NCI-H748 (cell line): Measurements from ENCODE around the gene KRTAP1-4.

Experiments used
- DNase-seq: peaks from one replicate; lab custom pipeline; 2025; ENCODE audit not compliant: unreplicated experiment; lab: John Stamatoyannopoulos, UW

KRTAP1-4 gene

DNA sequence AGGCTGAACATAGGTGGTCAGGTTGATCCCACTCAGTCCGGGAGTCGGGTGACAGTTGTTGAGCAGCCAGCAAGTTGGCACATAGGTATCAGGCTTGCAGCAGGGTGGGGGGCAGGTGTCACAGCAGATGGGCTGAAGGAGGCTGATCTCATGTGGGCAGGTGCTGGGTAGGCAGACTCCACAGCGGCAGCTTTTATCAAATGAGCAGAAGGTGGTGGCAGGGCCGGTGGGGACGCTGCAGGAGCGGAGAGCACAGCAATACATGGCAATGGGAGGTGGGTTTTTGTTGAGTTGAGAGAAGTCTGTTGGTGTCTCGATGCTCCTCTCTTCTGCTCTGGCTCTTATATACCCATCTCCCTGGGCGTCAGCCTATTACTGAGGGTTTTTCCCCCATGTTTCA, 21.2 kb downstream of the KRTAP1-4 start, which contains the start of gene KRTAP3-1:
TSS of gene KRTAP3-1 (minus strand) at position 318 of the 400 bp plus-strand sequence. CDS start at position 264, 54 bp downstream.
- DNase-seq: peak; percentile 56

DNA sequence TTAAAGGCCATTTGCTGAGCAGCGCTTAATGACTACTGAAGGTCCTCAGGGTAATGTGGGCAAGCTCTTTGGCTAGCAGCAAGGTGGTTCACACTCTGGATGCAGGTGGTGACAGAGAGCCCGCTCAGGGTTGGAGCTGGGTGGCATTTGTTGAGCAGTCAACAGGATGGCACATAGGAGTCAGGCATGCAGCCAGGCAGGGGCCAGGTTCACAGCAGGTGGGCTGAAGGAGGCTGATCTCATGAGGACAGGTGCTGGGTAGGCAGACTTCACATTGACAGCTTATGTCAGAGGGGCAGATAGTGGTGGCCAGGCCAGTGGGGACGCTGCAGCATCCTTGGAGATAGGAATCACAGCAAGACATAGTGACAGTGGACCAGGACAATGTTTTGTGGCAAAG, 25.6 kb downstream of the KRTAP1-4 start:
- peak; percentile 12 for DNase-seq

DNA sequence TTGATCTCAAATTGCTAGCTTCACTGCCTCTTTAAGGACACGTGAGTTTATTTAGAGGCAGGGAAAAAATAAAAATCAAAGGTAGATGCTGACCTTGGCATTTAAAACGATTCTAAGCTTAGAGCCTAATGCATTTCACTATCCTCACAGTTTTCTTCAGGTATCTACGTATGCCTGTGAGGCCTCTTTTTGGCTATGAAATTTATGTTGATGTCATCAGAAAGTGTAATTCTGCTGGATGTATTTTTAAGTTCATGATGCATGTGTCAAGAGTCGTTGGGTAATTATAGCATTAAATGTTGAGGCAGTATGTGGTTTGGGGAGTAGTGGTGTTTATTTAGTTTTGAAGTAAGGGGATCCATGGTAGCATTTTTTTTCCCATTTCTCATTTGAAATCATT, 26.1 kb downstream of the KRTAP1-4 start:
- DNase-seq: no peak

DNA sequence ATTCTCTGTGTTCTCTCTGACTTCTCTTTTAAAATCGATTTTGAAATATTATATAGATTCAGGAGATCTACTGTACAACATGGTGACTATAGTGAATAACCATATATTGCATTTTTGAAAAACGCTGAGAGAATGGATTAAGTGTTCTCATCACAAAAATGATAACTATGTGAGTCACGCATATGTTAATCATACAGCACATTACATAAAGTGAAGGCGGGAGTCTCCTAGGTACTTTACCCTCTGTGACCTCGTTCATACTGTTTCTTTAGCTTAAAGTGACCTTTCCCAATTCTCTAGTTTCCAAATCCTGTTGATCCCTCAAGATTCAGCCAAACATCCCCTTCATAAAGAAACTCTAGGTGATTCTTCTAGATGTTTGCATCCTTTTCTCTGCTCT, 27.2 kb downstream of the KRTAP1-4 start:
- no peak for DNase-seq

DNA sequence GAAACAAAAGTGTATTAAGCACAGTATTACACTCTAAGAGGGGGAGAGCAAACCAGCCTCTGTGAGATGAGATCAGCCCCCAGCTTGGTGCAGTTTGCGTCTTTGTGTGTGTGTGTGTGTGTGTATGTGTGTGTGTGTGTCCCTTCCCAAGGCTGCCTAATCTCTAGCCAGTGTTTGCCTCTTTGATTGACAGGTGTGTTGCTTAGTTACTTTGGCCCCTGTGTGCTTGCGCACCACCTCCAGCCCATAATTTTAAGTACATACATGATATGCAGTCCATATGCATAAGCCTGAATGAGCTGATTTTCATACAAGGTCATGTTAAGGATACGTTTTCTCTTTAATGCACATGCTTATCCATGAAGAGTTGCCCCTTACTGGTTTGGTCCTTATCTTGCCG, 28.2 kb downstream of the KRTAP1-4 start:
- DNase-seq: no peak

DNA sequence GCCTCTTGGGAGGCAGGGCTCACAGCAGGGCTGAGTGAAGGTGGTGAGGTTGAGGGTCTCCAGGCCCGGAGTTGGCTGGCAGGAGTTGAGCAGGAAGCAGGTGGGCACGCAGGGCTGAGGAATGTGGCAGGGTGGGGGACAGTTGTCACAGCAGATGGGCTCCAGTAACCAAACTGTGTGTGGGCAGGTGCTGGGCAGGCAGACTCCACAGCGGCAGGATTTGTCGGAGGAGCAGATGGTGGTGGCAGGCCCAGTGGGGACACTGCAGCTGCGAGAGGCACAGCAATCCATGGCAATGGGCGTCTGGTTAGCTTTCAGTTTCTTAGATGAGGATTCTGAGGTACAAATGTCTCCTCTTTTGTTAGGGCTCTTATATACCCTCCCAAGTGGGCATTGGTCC, 30.4 kb downstream of the KRTAP1-4 start, which contains the start of gene KRTAP3-2:
TSS of gene KRTAP3-2 (minus strand) at position 344 of the 400 bp plus-strand sequence. CDS start at position 291, 53 bp downstream.
- peak; percentile 44 for DNase-seq

DNA sequence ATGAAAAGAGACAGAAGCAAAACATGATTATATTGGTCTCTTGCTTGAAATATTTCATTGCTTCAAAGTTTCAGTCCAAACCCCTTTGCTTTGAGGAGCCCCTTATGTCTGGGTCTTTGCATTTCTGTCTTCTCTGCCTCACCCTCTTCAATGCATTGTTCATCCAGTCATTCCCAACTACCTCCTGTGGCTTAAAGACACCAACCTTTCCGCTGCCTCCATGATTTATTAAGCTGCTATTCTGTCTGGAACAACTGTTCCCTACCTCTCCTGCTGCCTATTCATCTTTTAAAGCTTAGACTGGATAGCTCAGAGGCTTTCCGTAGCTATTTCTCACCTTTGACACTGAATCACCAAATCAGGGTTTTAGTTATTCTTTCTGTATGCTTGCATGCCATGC, 32.6 kb downstream of the KRTAP1-4 start:
- DNase-seq: no peak

DNA sequence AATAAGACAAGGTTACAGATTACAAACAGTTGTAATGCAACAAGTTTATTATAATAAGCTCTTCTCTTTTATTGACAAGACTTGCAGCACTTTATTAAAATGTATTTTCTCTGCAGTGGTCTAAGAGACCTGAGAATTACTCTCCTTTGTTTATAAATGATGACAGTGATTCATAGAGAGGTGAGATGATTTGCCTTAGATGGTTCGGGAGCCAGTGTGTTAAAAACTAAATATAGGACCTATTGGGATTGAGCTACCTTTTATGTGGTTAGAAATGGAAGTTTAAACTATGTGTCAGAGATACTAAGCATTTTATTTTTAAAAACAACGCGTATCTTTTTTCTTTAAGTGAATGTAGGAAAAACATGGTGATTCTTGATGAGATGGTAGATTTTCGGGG, 33.2 kb downstream of the KRTAP1-4 start:
- DNase-seq: no peak

DNA sequence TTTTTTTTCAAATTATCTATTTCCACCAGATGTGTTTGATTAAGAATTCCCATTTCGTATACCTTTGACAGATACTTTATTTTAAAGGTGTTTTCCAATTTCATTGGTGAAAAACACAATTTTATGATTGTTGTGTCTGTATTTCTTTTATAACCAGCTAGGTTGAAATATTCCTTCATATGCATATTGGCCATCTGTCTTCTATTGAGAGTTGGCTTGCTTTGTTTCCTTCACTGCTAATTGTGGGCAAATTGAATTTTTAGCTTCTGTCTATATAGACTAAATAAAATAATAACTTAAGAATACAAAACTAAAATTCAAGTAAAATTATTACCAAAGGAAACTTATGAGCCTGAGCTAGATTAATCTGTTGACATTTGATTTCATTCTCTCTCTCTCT, 34.9 kb downstream of the KRTAP1-4 start:
- no peak for DNase-seq

DNA sequence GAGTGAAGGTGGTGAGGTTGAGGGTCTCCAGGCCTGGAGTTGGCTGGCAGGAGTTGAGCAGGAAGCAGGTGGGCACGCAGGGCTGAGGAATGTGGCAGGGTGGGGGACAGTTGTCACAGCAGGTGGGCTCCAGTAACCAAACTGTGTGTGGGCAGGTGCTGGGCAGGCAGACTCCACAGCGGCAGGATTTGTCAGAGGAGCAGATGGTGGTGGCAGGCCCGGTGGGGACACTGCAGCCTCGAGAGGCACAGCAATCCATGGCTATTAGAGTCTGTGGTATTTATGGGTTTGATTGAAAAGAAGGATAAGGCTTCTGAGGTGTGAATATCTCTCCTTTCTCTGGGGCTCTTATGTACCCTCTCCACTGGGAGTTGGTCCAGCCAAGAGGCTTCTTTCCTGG, 36.2 kb downstream of the KRTAP1-4 start, which contains the start of gene KRTAP3-3:
TSS of gene KRTAP3-3 (minus strand) at position 326 of the 400 bp plus-strand sequence. CDS start at position 259, 67 bp downstream.
- DNase-seq: peak; percentile 86

DNA sequence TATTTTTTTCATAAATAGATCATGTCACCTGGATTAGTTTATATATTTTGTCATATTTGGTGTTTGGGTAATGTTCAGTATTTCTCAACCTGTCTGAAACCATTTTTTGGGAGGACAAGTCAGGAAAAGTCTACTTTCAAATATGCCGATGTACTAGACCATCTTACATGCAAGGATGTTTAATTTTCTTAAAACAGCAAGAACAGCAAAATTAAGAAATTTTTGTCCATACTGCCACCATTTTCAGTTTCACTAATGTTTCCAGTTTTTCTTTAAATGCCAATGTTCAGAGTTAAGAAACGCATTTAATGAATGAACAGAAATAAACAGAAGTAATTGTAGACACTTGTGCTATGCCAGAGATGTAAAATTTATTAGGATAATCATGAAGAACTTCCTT, 36.9 kb downstream of the KRTAP1-4 start:
- DNase-seq: no peak

DNA sequence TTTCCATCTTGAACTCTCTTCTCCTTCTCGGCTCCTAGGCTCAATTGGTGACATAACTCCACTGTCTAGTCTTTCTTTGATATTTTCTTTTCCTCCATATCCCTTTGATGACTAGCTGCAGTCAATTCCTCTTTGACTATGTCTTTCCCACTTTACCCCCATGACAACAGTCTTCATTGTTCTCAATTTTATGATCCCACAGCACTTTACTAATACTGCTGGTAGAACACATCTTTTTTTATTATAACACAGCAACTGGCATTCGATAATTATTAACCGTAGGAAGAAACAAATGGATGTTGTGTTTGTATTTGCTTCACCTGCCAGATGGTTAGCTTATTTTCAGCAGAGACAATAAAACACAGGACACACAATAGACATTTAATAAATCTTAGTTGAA, 37.3 kb downstream of the KRTAP1-4 start:
- peak; percentile 60 for DNase-seq

DNA sequence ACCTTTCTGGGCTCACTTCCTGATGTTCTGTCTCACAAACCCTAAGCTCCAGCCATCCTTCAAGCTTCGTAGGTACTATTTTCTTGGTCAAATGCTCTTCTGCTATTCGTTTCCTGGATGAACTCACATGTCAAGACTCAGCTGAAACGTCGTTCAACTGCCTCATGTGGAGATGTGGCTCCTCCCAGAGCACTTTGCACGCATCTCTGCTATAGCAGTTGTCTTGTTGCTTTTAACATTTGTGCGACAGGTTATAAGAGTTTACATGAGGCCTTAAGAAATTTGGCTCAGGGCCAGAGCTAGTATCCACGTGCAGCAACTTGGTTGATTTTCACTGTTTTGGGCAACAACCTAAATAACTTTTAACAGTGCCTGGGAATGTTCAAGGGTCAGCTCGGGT, 43.1 kb downstream of the KRTAP1-4 start:
- DNase-seq: no peak

DNA sequence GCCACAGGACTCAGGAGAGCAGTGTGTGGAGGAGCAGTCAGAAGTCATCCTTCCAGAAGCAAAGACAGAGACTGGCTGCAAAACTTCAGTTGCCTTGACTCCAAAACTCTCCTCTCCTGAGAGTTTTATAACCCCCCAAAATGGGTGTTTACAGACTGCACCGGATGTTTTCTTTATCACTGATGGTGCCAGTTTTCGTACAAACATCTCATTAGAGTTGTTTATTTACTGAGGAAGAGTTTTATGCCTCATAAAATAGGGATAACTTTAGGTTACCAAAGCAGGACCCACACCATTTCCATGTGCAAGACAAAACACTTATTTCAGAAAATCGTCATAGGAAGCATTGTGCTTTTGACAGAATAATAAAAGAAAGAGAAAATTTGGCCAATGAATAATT, 45.8 kb downstream of the KRTAP1-4 start, which contains the start of gene KRT40:
TSS of gene KRT40 (minus strand) at position 101 of the 400 bp plus-strand sequence. CDS start at position 48, 53 bp downstream.
- no peak for DNase-seq

DNA sequence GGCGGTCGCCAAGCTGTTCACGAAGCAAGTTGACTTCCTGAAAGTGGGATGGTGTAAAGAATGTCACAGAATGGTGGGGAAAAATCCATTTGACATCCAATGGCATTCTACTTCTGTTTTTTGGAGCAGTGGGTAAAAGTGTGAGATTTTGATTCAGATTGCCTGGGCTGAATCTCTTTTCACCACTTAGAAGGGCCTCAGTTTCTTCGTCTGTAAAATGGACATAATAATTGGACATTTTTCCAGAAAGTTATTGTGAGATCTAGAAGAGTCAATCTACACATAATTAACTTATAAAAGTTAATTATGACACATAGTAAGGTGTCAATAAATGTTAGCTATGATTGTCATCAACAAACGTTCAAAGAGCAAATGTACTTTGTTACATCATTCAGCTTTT, 48.9 kb downstream of the KRTAP1-4 start:
- no peak for DNase-seq

DNA sequence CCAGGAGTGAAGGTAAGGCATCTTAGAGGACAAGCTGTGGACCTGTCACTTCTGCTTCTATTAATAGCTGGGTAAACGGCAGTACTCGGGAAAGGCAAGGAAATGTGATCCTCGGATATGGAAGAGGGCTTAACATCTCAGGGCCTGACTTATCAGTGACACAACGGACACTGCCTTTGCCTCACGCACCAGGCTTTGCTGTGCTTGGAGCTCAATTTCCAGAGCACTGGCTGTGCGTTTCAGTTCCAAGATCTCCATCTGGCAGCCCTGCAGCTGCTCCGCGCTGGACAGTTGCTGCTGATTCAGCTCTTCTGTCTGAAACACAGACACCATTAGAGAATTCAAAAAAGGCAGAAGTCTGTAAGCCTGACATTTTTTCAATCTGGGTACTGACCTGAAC, 49.4 kb downstream of the KRTAP1-4 start:
- DNase-seq: no peak

DNA sequence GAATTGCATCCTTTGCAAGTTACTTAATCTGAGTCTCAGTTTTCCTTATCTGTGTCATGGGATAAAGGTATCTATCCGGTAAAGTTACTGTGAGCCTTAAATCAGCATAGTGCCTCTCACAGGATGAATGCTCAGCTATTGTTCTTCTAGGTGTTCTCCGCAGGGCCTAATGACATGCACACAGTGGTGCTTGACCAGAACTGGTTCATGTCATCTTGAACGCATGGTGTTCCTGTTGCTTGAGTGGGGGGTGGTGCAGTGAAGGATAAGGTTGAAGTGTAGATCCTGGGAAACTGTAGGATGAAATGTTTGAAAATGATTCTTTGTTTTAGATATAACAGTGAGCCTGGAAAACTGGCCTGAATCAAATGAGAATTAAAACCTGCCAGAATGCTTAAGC, 49.9 kb downstream of the KRTAP1-4 start:
- no peak for DNase-seq
